ENCODE data around the gene SGCD.

The SGCD gene

DNA sequence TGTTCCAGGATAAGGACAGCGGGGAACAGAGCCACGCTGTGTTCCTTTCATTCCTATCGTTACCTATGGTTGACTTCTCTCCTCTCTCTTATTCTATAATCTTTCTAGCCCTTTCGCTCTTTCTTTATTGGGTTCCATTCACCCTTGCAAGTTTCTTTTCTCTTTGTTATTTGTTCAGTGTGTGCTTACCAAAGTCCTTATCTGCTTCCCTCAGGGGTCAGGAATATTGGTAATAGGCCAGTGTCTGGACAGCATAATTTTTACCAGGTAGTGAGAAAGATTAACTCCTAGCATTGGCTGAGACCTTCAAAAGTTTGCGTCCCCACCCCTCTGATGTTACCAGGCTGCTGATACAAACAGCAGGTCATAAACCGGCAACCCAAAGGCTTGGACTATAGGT is 4.9 kb downstream of the SGCD start:
- no peak overlapping the region for H3K4me3 ChIP-seq (replicated peaks in 1 of 2; ENCODE audit: low read depth in 2 of 2, low read length in 2 of 2)
- no peak for DNase-seq (ENCODE audit: low read depth in 2 of 2)
- TF ChIP-seq, protein P1, sequence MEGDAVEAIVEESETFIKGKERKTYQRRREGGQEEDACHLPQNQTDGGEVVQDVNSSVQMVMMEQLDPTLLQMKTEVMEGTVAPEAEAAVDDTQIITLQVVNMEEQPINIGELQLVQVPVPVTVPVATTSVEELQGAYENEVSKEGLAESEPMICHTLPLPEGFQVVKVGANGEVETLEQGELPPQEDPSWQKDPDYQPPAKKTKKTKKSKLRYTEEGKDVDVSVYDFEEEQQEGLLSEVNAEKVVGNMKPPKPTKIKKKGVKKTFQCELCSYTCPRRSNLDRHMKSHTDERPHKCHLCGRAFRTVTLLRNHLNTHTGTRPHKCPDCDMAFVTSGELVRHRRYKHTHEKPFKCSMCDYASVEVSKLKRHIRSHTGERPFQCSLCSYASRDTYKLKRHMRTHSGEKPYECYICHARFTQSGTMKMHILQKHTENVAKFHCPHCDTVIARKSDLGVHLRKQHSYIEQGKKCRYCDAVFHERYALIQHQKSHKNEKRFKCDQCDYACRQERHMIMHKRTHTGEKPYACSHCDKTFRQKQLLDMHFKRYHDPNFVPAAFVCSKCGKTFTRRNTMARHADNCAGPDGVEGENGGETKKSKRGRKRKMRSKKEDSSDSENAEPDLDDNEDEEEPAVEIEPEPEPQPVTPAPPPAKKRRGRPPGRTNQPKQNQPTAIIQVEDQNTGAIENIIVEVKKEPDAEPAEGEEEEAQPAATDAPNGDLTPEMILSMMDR (IDR thresholded peaks at IDR 0.05; ENCODE audit: low read depth, low read length) = no peak

DNA sequence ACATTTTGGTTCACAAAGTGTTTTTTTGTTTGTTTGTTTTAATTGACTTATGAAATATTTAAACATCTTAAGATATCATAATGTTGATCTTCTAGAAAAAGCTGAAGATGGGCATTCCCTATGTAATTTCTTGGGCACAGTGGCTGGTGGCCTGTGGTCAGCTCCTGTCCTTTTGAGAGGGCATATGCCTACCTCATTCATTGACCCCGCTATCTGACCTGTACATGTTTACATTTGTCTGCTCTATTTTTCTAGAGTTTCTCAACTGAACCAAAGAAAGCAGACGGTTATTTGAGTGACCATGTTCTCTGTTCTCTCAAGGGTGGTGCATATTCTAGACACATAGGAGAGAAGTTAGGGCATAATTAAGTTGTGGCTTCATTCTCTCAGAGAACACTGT is 5.3 kb downstream of the SGCD start:
- TF ChIP-seq, protein P1 (IDR thresholded peaks at IDR 0.05; ENCODE audit: low read depth, low read length) = no peak
- no peak overlapping the region for H3K4me3 ChIP-seq (replicated peaks in 1 of 2; ENCODE audit: low read depth in 2 of 2, low read length in 2 of 2)
- DNase-seq (ENCODE audit: low read depth in 2 of 2) = no peak

DNA sequence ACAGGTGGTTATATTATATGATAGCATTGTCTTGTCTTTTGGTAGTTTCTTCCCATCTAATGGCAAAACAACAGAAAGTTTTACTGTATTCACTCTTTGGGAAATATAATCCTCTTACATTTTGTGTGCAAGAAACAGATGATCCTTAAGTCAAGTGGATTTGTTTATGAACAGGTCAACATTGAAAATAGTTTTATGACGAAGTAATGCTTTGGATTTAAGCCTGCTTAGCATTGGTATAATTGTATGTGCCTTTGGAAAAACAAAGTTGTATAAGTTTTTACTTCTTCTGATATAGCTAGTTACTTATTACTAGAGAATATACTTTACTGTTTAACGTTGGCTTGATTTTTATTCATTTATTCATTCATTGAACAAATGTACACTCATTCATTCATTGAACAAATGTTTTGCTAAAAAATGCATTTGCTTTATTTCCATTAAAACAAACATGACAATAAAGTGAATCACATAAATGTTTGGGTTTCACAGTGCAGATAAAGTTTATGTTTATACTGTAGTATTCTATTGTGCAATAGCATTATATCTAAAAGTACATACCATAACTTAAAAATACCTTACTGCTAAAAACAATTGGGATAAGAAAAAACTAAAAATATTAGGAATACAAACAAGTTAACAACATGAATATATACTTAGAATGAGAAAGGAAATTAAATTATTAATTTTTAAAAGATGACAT is 12.3 kb downstream of the SGCD start:
- TF ChIP-seq, protein P1 (IDR thresholded peaks at IDR 0.05; ENCODE audit: low read depth, low read length) = no peak
- no peak for DNase-seq (ENCODE audit: low read depth in 2 of 2)
- H3K4me3 ChIP-seq (replicated peaks in 1 of 2; ENCODE audit: low read depth in 2 of 2, low read length in 2 of 2) = no peak overlapping the region

DNA sequence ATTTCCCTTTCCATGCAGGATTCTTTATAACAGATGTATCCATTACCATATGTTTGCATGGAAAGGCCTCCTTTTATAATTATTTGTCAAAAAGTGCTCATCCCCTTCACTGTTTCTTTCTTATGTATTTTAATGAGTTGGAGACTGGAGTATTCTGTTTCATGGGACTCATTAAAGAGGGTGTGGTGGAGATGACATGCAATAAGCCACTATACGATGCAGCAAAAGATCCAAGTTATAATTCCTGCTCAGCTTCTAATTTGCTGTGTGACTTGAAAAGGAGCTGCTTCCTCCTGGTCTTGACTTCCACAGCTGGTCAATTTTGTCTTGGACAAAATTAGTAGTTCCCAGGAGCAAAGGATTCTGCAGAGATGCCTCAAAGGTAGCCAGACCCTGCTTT is 13.9 kb downstream of the SGCD start:
- no peak for DNase-seq (ENCODE audit: low read depth in 2 of 2)
- TF ChIP-seq, protein P1 (IDR thresholded peaks at IDR 0.05; ENCODE audit: low read depth, low read length) = no peak
- H3K4me3 ChIP-seq (replicated peaks in 1 of 2; ENCODE audit: low read depth in 2 of 2, low read length in 2 of 2) = no peak overlapping the region

DNA sequence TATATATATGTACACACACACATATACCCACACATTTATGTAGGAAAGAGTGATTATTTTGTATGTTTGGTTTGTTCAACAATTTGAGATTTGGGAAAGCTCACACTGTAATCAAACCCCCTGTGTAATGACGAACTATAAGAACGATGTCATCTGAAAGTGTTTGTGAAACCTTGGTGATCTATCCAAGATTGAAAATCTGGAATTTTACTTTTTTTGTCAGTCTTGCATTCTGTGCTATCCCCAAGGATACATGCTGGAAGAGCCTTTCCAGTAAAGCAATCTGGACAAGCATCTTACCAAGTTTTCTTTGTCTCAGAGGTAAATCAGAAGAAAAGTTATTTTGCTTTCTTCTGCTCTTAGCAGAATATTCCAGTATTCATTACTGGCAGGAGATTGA is 23.3 kb downstream of the SGCD start:
- H3K4me3 ChIP-seq (replicated peaks in 1 of 2; ENCODE audit: low read depth in 2 of 2, low read length in 2 of 2) = no peak overlapping the region
- no peak for DNase-seq (ENCODE audit: low read depth in 2 of 2)

DNA sequence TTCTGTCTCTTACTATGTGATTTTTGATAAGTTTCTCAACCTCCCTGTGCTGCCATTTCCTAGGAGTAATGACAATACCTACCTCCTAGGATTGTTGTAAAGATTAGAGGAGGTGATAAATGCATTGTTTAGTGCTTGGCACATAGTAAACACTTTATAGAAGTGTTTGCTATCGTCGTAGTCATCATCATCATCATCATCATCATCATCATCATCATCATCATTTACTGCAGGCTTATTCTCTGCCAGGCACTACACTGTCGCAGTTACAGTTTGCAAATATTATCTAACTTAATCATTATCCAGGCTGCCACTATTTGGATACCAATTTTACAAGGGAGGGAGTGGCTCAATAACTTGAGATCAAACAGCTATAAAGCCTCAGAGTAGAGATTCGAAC is 24.5 kb downstream of the SGCD start:
- H3K4me3 ChIP-seq (replicated peaks in 1 of 2; ENCODE audit: low read depth in 2 of 2, low read length in 2 of 2) = no peak overlapping the region
- TF ChIP-seq, protein P1 (IDR thresholded peaks at IDR 0.05; ENCODE audit: low read depth, low read length) = no peak
- DNase-seq (ENCODE audit: low read depth in 2 of 2) = no peak

More for the DNA sequence above, 23.3 kb downstream of the SGCD start:
- TF ChIP-seq, protein P1 (IDR thresholded peaks at IDR 0.05; ENCODE audit: low read depth, low read length) = no peak

DNA sequence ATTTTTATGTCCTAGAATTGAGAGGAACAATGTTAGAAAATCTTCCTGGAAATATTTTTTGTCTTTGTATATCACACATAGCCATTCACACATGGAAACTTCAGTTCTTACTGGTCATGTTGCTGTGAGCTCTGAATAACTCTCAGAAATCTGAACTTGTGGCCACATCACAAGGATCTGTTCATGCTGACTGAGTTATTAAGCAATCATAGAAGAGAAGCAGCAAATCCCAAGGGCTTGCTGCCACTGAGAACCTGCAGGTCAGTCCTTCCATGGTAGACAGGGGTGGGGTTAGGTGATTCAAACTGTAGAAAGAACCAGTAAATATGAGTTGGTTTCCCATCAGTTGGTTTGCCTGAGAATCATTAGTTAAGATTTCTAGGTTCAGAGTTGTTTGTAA is 27.6 kb downstream of the SGCD start:
- no peak for DNase-seq (ENCODE audit: low read depth in 2 of 2)
- H3K4me3 ChIP-seq (replicated peaks in 1 of 2; ENCODE audit: low read depth in 2 of 2, low read length in 2 of 2) = no peak overlapping the region
- TF ChIP-seq, protein P1 (IDR thresholded peaks at IDR 0.05; ENCODE audit: low read depth, low read length) = no peak

All from cardiac fibroblast (primary cell).